Measurements from ENCODE around the gene ESPN. TPM values are rescaled to one million over a fixed set of nuclear protein-coding genes. Genes with fewer than 3 reads are reported as not detected.
A peak's percentile ranks its signal among the peaks of the same experiment; 100 is the strongest.

ESPN gene
- total and polyA plus RNA-seq, 2 of the 8 experiments (the other 6 are each of a cell fraction or from before 2014, with no cell fraction given), result 5.2 to 16.3 TPM

GRCh38 chr1:6490181-6491080 lies 65.9 kb downstream of the ESPN start:
- FAIRE-seq, result no peak
- H4K91ac ChIP-seq (replicated peaks; ENCODE audit: insufficient read length, low read length), result peak overlapping the region; percentile 88
- no peak overlapping the region for H2BK12ac ChIP-seq (ENCODE audit: low read depth, low read length)
- H2AFZ ChIP-seq (ENCODE audit: low read length), result peak overlapping the region; percentile 7; the same call in 1 of the 2 replicates
- no peak overlapping the region for H3K27ac ChIP-seq (ENCODE audit: low read depth, low read length)
- peak overlapping the region; percentile 75 for H4K5ac ChIP-seq (ENCODE audit: insufficient read length, low read depth, low read length)
- peak overlapping the region; percentile 51 for H3K4ac ChIP-seq (replicated peaks; ENCODE audit: insufficient read length, low read depth, low read length)
- no peaks in the 10 kb centered on the region for H3K9me3 ChIP-seq (ENCODE audit: insufficient read depth in 2 of 2, low read depth in 1 of 2, low read length in 1 of 2)
- H2BK5ac ChIP-seq (ENCODE audit: low read depth, low read length), result peak overlapping the region; percentile 60; the same call in 1 of the 2 replicates
- H3K14ac ChIP-seq (ENCODE audit: insufficient read length), result no peak overlapping the region
- peaks cover 0 to 28% (median 14%) of the 10 kb centered on the region in 4 experiments; a peak in 6 of 7 replicates for H3K4me1 ChIP-seq (replicated peaks in 1 of 4; ENCODE audit: control insufficient read depth in 3 of 4, insufficient read depth in 4 of 4, low read length in 3 of 4)
- ChIA-PET CTCF (ENCODE audit: partially characterized antibody) (interaction anchor here (0.6 to 12.0 kb wide), 22 partner anchors 8 to 146 kb away, joined by 3 to 168 read pairs (median 4); partner anchors contain the start of gene NOL9), POLR2A (ENCODE audit: partially characterized antibody) (interaction anchor here (0.6 to 1.6 kb wide), 12 partner anchors 12 to 245 kb away, joined by 3 to 8 read pairs (median 3); no protein-coding TSS in a partner anchor)
- no peaks in the 10 kb centered on the region for H3K36me3 ChIP-seq (ENCODE audit: control insufficient read depth in 2 of 4, insufficient read depth in 4 of 4, low read length in 3 of 4)
- H2BK120ac ChIP-seq (replicated peaks; ENCODE audit: low read depth, low read length), result peak overlapping the region; percentile 82
- no peak overlapping the region for H2BK20ac ChIP-seq (ENCODE audit: low read length)
- peak overlapping the region; percentile 45 to 80 (median 68) for H3K4me3 ChIP-seq (ENCODE audit: extremely low read depth in 1 of 4, insufficient read depth in 2 of 4, low read depth in 3 of 4, low read length in 4 of 4)
- H4K8ac ChIP-seq (ENCODE audit: extremely low read depth, insufficient read depth, low read length), result peak overlapping the region; percentile 80
- H4K20me1 ChIP-seq (replicated peaks in 1 of 2; ENCODE audit: control insufficient read depth in 1 of 2, insufficient read depth in 2 of 2, low read length in 2 of 2), result peaks cover 2 to 3% of the 10 kb centered on the region in 2 experiments
- H3K18ac ChIP-seq (ENCODE audit: extremely low read depth, low read length), result peak overlapping the region; percentile 90
- H3K23ac ChIP-seq (ENCODE audit: insufficient read length), result no peak overlapping the region
- H2AK5ac ChIP-seq (ENCODE audit: low read depth, low read length), result no peak overlapping the region
- H3K79me1 ChIP-seq (ENCODE audit: low read depth, low read length), result no peaks in the 10 kb centered on the region; the same call in 1 of the 2 replicates
- peak overlapping the region; percentile 80 to 92 for H3K4me2 ChIP-seq (ENCODE audit: insufficient read depth in 1 of 2, low read depth in 2 of 2, low read length in 2 of 2)
- peaks cover 13% of the 10 kb centered on the region; the same call in 1 of the 2 replicates for H3K23me2 ChIP-seq (ENCODE audit: low read depth, low read length)
- peak in 1 of 2 experiments; percentile 90 for DNase-seq (ENCODE audit: low read depth in 1 of 2, low spot score in 2 of 2)
- H3K79me2 ChIP-seq (ENCODE audit: control insufficient read depth in 1 of 2, insufficient read depth in 2 of 2, low read length in 2 of 2), result no peaks in the 10 kb centered on the region
- peak overlapping the region; percentile 61; the same call in 1 of the 2 replicates for H2BK15ac ChIP-seq (ENCODE audit: low read length)
- H3K9ac ChIP-seq (replicated peaks in 1 of 4; ENCODE audit: extremely low read depth in 1 of 4, low read depth in 3 of 4, low read length in 3 of 4), result peak overlapping the region in 1 of 4 experiments; percentile 34; a peak in 2 of 7 replicates
- 2% methylated on average over 36 of the region's 70 CpGs; no CpG with 5 or more reads in 1 of the 2 experiments for WGBS, 2 experiments (ENCODE audit: extremely low coverage in 1 of 2, insufficient coverage in 1 of 2, insufficient read length in 1 of 2, insufficient replicate concordance in 2 of 2, low coverage in 1 of 2, low lambda C conversion rate in 2 of 2, missing lambda C conversion rate in 1 of 2)
- H3K27me3 ChIP-seq (replicated peaks in 1 of 4; ENCODE audit: control insufficient read depth in 3 of 4, extremely low read depth in 1 of 4, insufficient read depth in 3 of 4, low read length in 3 of 4), result no peaks in the 10 kb centered on the region; a peak in 2 of 7 replicates
- peak overlapping the region; percentile 87 for H3K56ac ChIP-seq (replicated peaks; ENCODE audit: insufficient read length, low read depth, low read length)
- TF ChIP-seq POLR2A (IDR thresholded peaks at IDR 0.05; ENCODE audit: control extremely low read depth in 1 of 2, low read depth in 2 of 2, low read length in 2 of 2) (peak in 1 of 2 experiments; percentile 25; a peak in 1 of 3 replicates), E2F6 (IDR thresholded peaks at IDR 0.05) (peak; percentile 21; the same call in 1 of the 2 replicates), KDM4A (IDR thresholded peaks at IDR 0.05; ENCODE audit: low read depth, low read length, severe bottlenecking) (peak; percentile 64), CREB1 (IDR thresholded peaks at IDR 0.05) (peak; percentile 48; the same call in 1 of the 2 replicates), SP1 (IDR thresholded peaks at IDR 0.05; ENCODE audit: low read depth, low read length) (no peak), HDAC2 (IDR thresholded peaks at IDR 0.05; ENCODE audit: borderline replicate concordance in 1 of 2, low read depth in 2 of 2, low read length in 2 of 2) (peak in 1 of 2 experiments; percentile 81; a peak in 1 of 4 replicates), ZNF274 (IDR thresholded peaks at IDR 0.05; ENCODE audit: borderline replicate concordance, extremely low read depth, low read length) (no peak), USF2 (IDR thresholded peaks at IDR 0.05; ENCODE audit: low read length) (no peak)

Measured in H1 (cell line).